ENCODE results near the gene CCDC186. TPM values are rescaled to one million over a fixed set of nuclear protein-coding genes. Genes with fewer than 3 reads are reported as not detected.

Gene CCDC186
- polyA plus RNA-seq, 1 of the 3 experiments (the other 2 are of a cell fraction): 1.3 TPM

- Histone ChIP-seq H3F3A (replicated peaks; ENCODE audit: insufficient read depth) (no peaks in the 10 kb centered on the region), H2AFZ (ENCODE audit: low read depth) (no peak overlapping the region), H4K20me1 (ENCODE audit: insufficient read depth) (no peaks in the 10 kb centered on the region), H3K4me2 (no peak overlapping the region), H3K36me3 (replicated peaks in 1 of 2; ENCODE audit: control insufficient read depth in 1 of 2, insufficient read depth in 2 of 2, low read length in 1 of 2) (no peaks in the 10 kb centered on the region), H3K27me3 (ENCODE audit: insufficient read depth) (peaks cover 8% of the 10 kb centered on the region), H3K9ac (no peak overlapping the region), H3K4me1 (ENCODE audit: control insufficient read depth in 1 of 2, insufficient read depth in 2 of 2, low read depth in 1 of 2, low read length in 1 of 2) (peaks cover 0 to 10% of the 10 kb centered on the region in 2 experiments; a peak in 1 of 4 replicates), H3K4me3 (ENCODE audit: low read depth in 2 of 2, low read length in 1 of 2) (no peak overlapping the region), H3K9me3 (no peaks in the 10 kb centered on the region), H3K27ac (ENCODE audit: low read depth in 2 of 2, low read length in 1 of 2) (no peak overlapping the region), H3K79me2 (ENCODE audit: insufficient read depth) (no peaks in the 10 kb centered on the region), H3K9me2 (no peaks in the 10 kb centered on the region)
- ChIA-PET CTCF (interaction anchor here (0.7 to 6.2 kb wide), 16 partner anchors 8 to 408 kb away, joined by 3 to 125 read pairs (median 6); no protein-coding TSS in a partner anchor), POLR2A (no interaction called here)
- WGBS (ENCODE audit: low lambda C conversion rate): 37% methylated on average over 2 of the region's 2 CpGs
- no peak for DNase-seq
- TF ChIP-seq EZH2phosphoT487 (IDR thresholded peaks at IDR 0.05; ENCODE audit: borderline replicate concordance, low read depth) (no peak), NFIC (IDR thresholded peaks at IDR 0.05; ENCODE audit: borderline replicate concordance) (no peak), SMC3 (IDR thresholded peaks at IDR 0.05; ENCODE audit: low read depth, low read length) (no peak), POLR2AphosphoS5 (IDR thresholded peaks at IDR 0.05; ENCODE audit: low read depth, low read length) (no peak), FOSL2 (IDR thresholded peaks at IDR 0.05; ENCODE audit: borderline replicate concordance, low read depth) (no peak), YY1 (IDR thresholded peaks at IDR 0.05; ENCODE audit: low read depth) (no peak), RCOR1 (IDR thresholded peaks at IDR 0.05; ENCODE audit: low read length) (no peak), RXRA (IDR thresholded peaks at IDR 0.05; ENCODE audit: borderline replicate concordance, low read depth) (no peak), USF1 (IDR thresholded peaks at IDR 0.05; ENCODE audit: borderline replicate concordance, low read depth) (no peak), GABPA (IDR thresholded peaks at IDR 0.05; ENCODE audit: low read depth) (no peak), RFX5 (IDR thresholded peaks at IDR 0.05; ENCODE audit: low read length) (no peak), NRF1 (IDR thresholded peaks at IDR 0.05; ENCODE audit: low read depth, low read length) (no peak), USF2 (IDR thresholded peaks at IDR 0.05; ENCODE audit: borderline replicate concordance, low read depth, low read length) (no peak), REST (IDR thresholded peaks at IDR 0.05; ENCODE audit: low read depth, low read length) (no peak), TAF1 (IDR thresholded peaks at IDR 0.05; ENCODE audit: borderline replicate concordance, low read depth, low read length) (no peak), CTCF (IDR thresholded peaks at IDR 0.05) (no peak), SIN3A (IDR thresholded peaks at IDR 0.05; ENCODE audit: borderline replicate concordance, low read depth, low read length) (no peak), GATA2 (CRISPR knock-in tag; IDR thresholded peaks at IDR 0.05) (no peak), PBX3 (IDR thresholded peaks at IDR 0.05) (no peak)
Observed at GRCh38 chr10:114102256-114102655, 71.7 kb downstream of the CCDC186 start.
